GM12878 (cell line): ENCODE measurements around the gene SRD5A1. TPM values are rescaled to one million over a fixed set of nuclear protein-coding genes. Genes with fewer than 3 reads are reported as not detected.

Experiments
- ATAC-seq: fragments of 200-7000 bp; cut with Tn5 transposase; 3 replicates; pipeline ENCODE4 v1.9.1; 2020; ENCODE audit warnings: mild to moderate bottlenecking, moderate library complexity
- BruUV-seq: library from RNA; stranded (reverse); fragments of 400-500 nt; replicated peaks from 2 replicates; lab custom pipeline; 2021; lab: Mats Ljungman, UMichigan
- CTCF ChIA-PET: fragments of 300-600 bp; sonication (Branson Sonifier 250); formaldehyde crosslinking; extraction: SDS; loops from one replicate; lab custom pipeline; 2021; ENCODE audit warnings: inconsistent platforms; lab: Yijun Ruan, JAX
- POLR2A ChIA-PET: fragments of 350-600 bp; formaldehyde crosslinking; extraction: SDS; loops from one replicate; lab custom pipeline; 2021; ENCODE audit warnings: inconsistent platforms; lab: Charles Lee
- RAD21 ChIA-PET: fragments of 300-600 bp; sonication (Branson Sonifier 250); formaldehyde crosslinking; loops from one replicate; lab custom pipeline; 2023; ENCODE audit warnings: antibody characterized with exemption; ENCODE audit not compliant: unreplicated experiment; lab: Charles Lee
- SMC1A ChIA-PET: fragments of 300-600 bp; sonication (Branson Sonifier 250); formaldehyde crosslinking; loops from one replicate; lab custom pipeline; 2023; ENCODE audit not compliant: unreplicated experiment, uncharacterized antibody; lab: Charles Lee
- DNase-seq: peaks from one replicate; pipeline ENCODE4 v3.0.0-alpha.2; 2011; ENCODE audit warnings: low read depth, low spot score
- FAIRE-seq: peaks from 3 replicates; lab custom pipeline; 2011; peaks lifted over from hg19 to GRCh38; lab: Jason Lieb, UNC
- H2AFZ ChIP-seq: 2 replicates; pipeline ENCODE4 v1.6.0; 2011; ENCODE audit warnings: low read depth, low read length, control low read depth; ENCODE audit not compliant: control insufficient read depth
- H3K27ac ChIP-seq: 2 replicates; pipeline ENCODE4 v1.5.1; 2011; ENCODE audit warnings: control low read depth; ENCODE audit not compliant: control insufficient read depth, insufficient read depth
- H3K27me3 ChIP-seq, 2 experiments: replicated peaks in 1 of 2; 2 replicates each; pipeline versions ENCODE4 v1.6.0 to v1.6.1; 2011; ENCODE audit warnings: low read length in 1 of 2; ENCODE audit not compliant: control insufficient read depth in 2 of 2, insufficient read depth in 2 of 2
- H3K36me3 ChIP-seq, 2 experiments: 2 replicates each; pipeline ENCODE4 v1.5.1; 2011; ENCODE audit warnings: low read length in 1 of 2; ENCODE audit not compliant: control insufficient read depth in 2 of 2, insufficient read depth in 2 of 2
- H3K4me1 ChIP-seq: 2 replicates; pipeline ENCODE4 v1.6.1; 2011; ENCODE audit warnings: mild to moderate bottlenecking, low read length, moderate library complexity, mixed read lengths; ENCODE audit not compliant: control insufficient read depth, insufficient read depth
- H3K4me2 ChIP-seq: 2 replicates; pipeline ENCODE4 v1.6.0; 2011; ENCODE audit warnings: control low read depth; ENCODE audit not compliant: control insufficient read depth, insufficient read depth
- H3K4me3 ChIP-seq: fragments of 200-600 bp; sonication (generic); 2 replicates; pipeline ENCODE4 v1.5.1; 2016
- H3K79me2 ChIP-seq: 2 replicates; pipeline ENCODE4 v1.6.0; 2011; ENCODE audit warnings: low read length; ENCODE audit not compliant: control insufficient read depth, insufficient read depth
- H3K9ac ChIP-seq: 2 replicates; pipeline ENCODE4 v1.8.0; 2011; ENCODE audit warnings: low read length, control low read depth, mixed read lengths; ENCODE audit not compliant: control insufficient read depth, insufficient read depth
- H3K9me3 ChIP-seq: replicated peaks from 3 replicates; pipeline ENCODE4 v1.5.1; 2011; ENCODE audit warnings: mild to moderate bottlenecking, low read length; ENCODE audit not compliant: control insufficient read depth, insufficient read depth
- H4K20me1 ChIP-seq: 2 replicates; pipeline ENCODE4 v1.6.0; 2011; ENCODE audit not compliant: control insufficient read depth, insufficient read depth
- CUX1 ChIP-seq: IDR thresholded peaks from 2 replicates; pipeline ENCODE4 v1.6.1; 2012; ENCODE audit warnings: improper control_type of control experiment, low read depth, low read length; ENCODE audit not compliant: insufficient replicate concordance
- SMARCA5 ChIP-seq: fragments of 450-650 bp; IDR thresholded peaks from 2 replicates; pipeline ENCODE4 v1.6.1; 2017; ENCODE audit warnings: mild to moderate bottlenecking
- WGBS: methylation state at CpG from one replicate; pipeline ENCODE4 v1.1.6; 2016; ENCODE audit warnings: low lambda C conversion rate; ENCODE audit not compliant: insufficient replicate concordance, insufficient coverage; ENCODE audit errors: missing lambda C conversion rate; 5-methylcytosine and 5-hydroxymethylcytosine counted together
- in situ Hi-C: fragments of 300-500 bp; cut with MboI; formaldehyde crosslinking; loops from 9 replicates; pipeline ENCODE4 v1.14.3; 2018; ENCODE audit warnings: mixed read lengths
- intact Hi-C: fragments of 100-400 bp; cut with micrococcal nuclease; formaldehyde crosslinking; loops from one replicate; pipeline ENCODE4 v1.14.2; 2022; ENCODE audit not compliant: unreplicated experiment
- polyA plus RNA-seq, 11 experiments: library from polyadenylated mRNA; depleted of rRNA in 4 of 11; unstranded in 6 of 11; stranded (reverse) in 5 of 11; fragments of >200 nt; fragmentation: Nextera tagmentation in 4 of 11; fragmentation: Illumina TruSeq in 1 of 11; extraction: Ambion mirVana in 4 of 11; extraction: Trizol in 1 of 11; gene quantifications; 1 replicate in 1 of 11; 2 replicates in 10 of 11; pipeline versions ENCODE4 v1.2.1 to v1.2.3, GENCODE V29; 2011 to 2016; ENCODE audit warnings: inconsistent platforms in 2 of 11, missing spikeins in 2 of 11, low read depth in 1 of 11
- total RNA-seq, 4 experiments: library from RNA; depleted of rRNA in 3 of 4; stranded (reverse); fragments of >200 nt in 3 of 4; fragmentation: Illumina TruSeq in 1 of 4; extraction: Trizol in 1 of 4; gene quantifications; 2 replicates each; pipeline versions ENCODE4 v1.2.1 to v1.2.3, GENCODE V29; 2013 to 2021

The SRD5A1 gene
- total and polyA plus RNA-seq, 10 of the 15 experiments (the other 5 are each of a cell fraction or from before 2014, with no cell fraction given): 0.76 to 20.1 (median 12.3) TPM

- ChIA-PET RAD21 (no interaction called here), POLR2A (interaction anchor here (0.6 kb wide), 1 partner anchor 101 kb away, joined by 10 read pairs; no protein-coding TSS in a partner anchor), SMC1A (no interaction called here), CTCF (no interaction called here)
- ATAC-seq (no peak), FAIRE-seq (no peak), DNase-seq (no peak)
- Histone ChIP-seq H3K4me1 (peaks cover 10% of the 10 kb centered on the region), H3K27me3 (no peaks in the 10 kb centered on the region; a peak in 1 of 4 replicates), H3K4me2 (no peak overlapping the region), H4K20me1 (no peaks in the 10 kb centered on the region), H3K9me3 (no peaks in the 10 kb centered on the region), H3K4me3 (no peak overlapping the region), H3K9ac (no peak overlapping the region), H2AFZ (no peak overlapping the region), H3K36me3 (no peaks in the 10 kb centered on the region), H3K27ac (no peak overlapping the region), H3K79me2 (no peaks in the 10 kb centered on the region)
- no TSS peak for BruUV-seq
- 67% methylated on average over 12 of the region's 12 CpGs for WGBS
- in situ Hi-C loops: no loop called here
- intact Hi-C loops: no loop called here
- TF ChIP-seq SMARCA5 (no peak), CUX1 (no peak)
These were observed 68.3 kb downstream of the SRD5A1 start for GRCh38 chr5:6701491-6701890.
